ENCODE data around the gene BARHL1.

The BARHL1 gene

DNA sequence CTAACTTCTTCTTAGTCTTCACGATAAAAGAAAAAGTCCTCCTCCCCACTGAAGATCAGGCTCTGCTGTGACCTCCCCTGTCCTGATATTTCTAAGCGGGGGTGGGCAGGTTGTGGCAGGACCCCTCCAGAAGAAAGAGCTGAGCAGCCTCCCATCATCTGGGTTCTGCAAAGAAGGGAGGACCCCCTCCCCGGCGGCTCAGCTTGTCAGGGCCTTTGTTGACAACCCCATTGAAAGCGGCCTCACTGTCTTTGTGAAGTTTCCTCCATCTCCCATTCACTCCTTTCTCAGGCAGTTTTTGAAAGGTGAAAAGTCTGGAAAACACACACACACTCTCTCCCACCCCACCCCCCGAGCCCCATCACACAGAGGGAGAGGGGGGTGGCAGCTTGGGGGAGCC is 26.2 kb upstream of the BARHL1 start:
- CTCF ChIA-PET, result interaction anchor here (0.9 kb wide), 2 partner anchors 12 to 19 kb away, joined by 3 to 5 read pairs; no protein-coding TSS in a partner anchor
- POLR2A ChIA-PET, result no interaction called here
- Histone ChIP-seq H3K4me3 (ENCODE audit: low read depth, low read length) (no peak overlapping the region), H3K27ac (ENCODE audit: extremely low read depth, low read depth, low read length) (no peak overlapping the region), H3K4me1 (ENCODE audit: control insufficient read depth, insufficient read depth, low read length) (no peaks in the 10 kb centered on the region), H3K9me3 (ENCODE audit: control insufficient read depth, insufficient read depth, low read depth, low read length) (no peaks in the 10 kb centered on the region), H3K36me3 (ENCODE audit: control insufficient read depth in 2 of 2, insufficient read depth in 1 of 2, low read length in 2 of 2) (no peaks in the 10 kb centered on the region)
- TF ChIP-seq ZNF549 (tag by site-specific recombination; IDR thresholded peaks at IDR 0.05), result no peak
- no peak for TF ChIP-seq ZNF302 (tag by site-specific recombination; IDR thresholded peaks at IDR 0.05; ENCODE audit: low read depth)
- TF ChIP-seq, protein P1, sequence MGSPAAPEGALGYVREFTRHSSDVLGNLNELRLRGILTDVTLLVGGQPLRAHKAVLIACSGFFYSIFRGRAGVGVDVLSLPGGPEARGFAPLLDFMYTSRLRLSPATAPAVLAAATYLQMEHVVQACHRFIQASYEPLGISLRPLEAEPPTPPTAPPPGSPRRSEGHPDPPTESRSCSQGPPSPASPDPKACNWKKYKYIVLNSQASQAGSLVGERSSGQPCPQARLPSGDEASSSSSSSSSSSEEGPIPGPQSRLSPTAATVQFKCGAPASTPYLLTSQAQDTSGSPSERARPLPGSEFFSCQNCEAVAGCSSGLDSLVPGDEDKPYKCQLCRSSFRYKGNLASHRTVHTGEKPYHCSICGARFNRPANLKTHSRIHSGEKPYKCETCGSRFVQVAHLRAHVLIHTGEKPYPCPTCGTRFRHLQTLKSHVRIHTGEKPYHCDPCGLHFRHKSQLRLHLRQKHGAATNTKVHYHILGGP (tag by site-specific recombination; IDR thresholded peaks at IDR 0.05), result no peak

DNA sequence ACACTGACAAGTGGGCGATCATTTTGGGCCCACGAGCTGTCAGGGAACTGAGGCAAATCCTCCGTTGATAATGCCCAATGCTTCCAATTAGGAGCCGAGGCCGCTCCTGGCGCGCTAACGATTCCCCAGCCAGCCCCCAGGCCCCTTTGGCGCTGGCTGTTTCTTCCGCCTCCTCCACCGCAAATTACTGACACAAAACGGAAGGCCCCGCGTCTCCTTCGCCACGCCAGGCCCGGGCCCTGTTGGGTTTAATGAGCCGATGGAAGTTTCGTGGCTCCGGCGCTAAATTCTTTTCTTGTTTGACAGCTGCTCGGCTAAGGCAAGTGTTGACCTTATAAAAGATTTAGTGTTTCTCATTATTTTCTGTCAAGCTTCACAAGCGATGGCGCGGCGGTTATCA is 25.7 kb upstream of the BARHL1 start:
- Histone ChIP-seq H3K9me3 (ENCODE audit: control insufficient read depth, insufficient read depth, low read depth, low read length) (no peaks in the 10 kb centered on the region), H3K36me3 (ENCODE audit: control insufficient read depth in 2 of 2, insufficient read depth in 1 of 2, low read length in 2 of 2) (no peaks in the 10 kb centered on the region), H3K4me3 (ENCODE audit: low read depth, low read length) (no peak overlapping the region), H3K27ac (ENCODE audit: extremely low read depth, low read depth, low read length) (no peak overlapping the region), H3K4me1 (ENCODE audit: control insufficient read depth, insufficient read depth, low read length) (no peaks in the 10 kb centered on the region)
- ChIA-PET CTCF (interaction anchor here (0.6 to 0.9 kb wide), 2 partner anchors 19 to 32 kb away, joined by 4 to 5 read pairs; no protein-coding TSS in a partner anchor), POLR2A (no interaction called here)
- no peak for TF ChIP-seq ZNF549 (tag by site-specific recombination; IDR thresholded peaks at IDR 0.05)

DNA sequence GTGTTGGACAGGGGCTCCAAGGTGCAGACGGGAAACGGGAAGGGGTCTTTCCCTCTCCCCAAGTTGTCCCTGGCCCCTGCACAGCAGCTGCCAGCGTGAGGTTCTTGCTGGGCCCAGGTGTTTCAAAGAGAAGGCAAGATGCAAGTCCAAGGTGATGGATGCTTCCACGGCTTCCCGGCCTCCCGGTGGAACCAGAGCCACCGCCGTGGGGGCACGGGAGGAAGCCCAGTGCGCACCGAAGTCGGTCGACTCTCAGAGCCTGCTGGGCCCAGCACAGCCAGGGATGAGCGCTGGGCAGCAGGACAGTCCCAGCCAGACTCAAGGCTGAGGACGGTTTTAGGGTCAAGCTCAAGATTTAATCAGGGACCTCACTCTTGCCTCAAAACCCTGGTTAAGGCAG is 25.2 kb upstream of the BARHL1 start:
- ChIA-PET CTCF (interaction anchor here (0.6 to 0.9 kb wide), 3 partner anchors 18 to 344 kb away, joined by 4 to 5 read pairs (median 4); no protein-coding TSS in a partner anchor), POLR2A (no interaction called here)
- H3K27ac ChIP-seq (ENCODE audit: extremely low read depth, low read depth, low read length), result no peak overlapping the region
- no peaks in the 10 kb centered on the region for H3K9me3 ChIP-seq (ENCODE audit: control insufficient read depth, insufficient read depth, low read depth, low read length)
- TF ChIP-seq ZNF366 (tag by site-specific recombination; conservative IDR thresholded peaks at IDR 0.05) (no peak), RBAK (tag by site-specific recombination; IDR thresholded peaks at IDR 0.05) (no peak), ZNF558 (tag by site-specific recombination; IDR thresholded peaks at IDR 0.05) (no peak), ZNF473 (tag by site-specific recombination; IDR thresholded peaks at IDR 0.05) (no peak), ZNF391 (tag by site-specific recombination; IDR thresholded peaks at IDR 0.05; ENCODE audit: borderline replicate concordance, low read depth) (no peak), ZNF514 (tag by site-specific recombination; IDR thresholded peaks at IDR 0.05) (no peak), SP7 (tag by site-specific recombination; IDR thresholded peaks at IDR 0.05) (no peak), ZNF610 (tag by site-specific recombination; IDR thresholded peaks at IDR 0.05; ENCODE audit: borderline replicate concordance) (no peak), SALL2 (tag by site-specific recombination; IDR thresholded peaks at IDR 0.05; ENCODE audit: borderline replicate concordance) (no peak), ZNF785 (tag by site-specific recombination; IDR thresholded peaks at IDR 0.05) (no peak)
- TF ChIP-seq, protein P2, sequence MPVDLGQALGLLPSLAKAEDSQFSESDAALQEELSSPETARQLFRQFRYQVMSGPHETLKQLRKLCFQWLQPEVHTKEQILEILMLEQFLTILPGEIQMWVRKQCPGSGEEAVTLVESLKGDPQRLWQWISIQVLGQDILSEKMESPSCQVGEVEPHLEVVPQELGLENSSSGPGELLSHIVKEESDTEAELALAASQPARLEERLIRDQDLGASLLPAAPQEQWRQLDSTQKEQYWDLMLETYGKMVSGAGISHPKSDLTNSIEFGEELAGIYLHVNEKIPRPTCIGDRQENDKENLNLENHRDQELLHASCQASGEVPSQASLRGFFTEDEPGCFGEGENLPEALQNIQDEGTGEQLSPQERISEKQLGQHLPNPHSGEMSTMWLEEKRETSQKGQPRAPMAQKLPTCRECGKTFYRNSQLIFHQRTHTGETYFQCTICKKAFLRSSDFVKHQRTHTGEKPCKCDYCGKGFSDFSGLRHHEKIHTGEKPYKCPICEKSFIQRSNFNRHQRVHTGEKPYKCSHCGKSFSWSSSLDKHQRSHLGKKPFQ (tag by site-specific recombination; IDR thresholded peaks at IDR 0.05), result no peak
- TF ChIP-seq, protein P3, sequence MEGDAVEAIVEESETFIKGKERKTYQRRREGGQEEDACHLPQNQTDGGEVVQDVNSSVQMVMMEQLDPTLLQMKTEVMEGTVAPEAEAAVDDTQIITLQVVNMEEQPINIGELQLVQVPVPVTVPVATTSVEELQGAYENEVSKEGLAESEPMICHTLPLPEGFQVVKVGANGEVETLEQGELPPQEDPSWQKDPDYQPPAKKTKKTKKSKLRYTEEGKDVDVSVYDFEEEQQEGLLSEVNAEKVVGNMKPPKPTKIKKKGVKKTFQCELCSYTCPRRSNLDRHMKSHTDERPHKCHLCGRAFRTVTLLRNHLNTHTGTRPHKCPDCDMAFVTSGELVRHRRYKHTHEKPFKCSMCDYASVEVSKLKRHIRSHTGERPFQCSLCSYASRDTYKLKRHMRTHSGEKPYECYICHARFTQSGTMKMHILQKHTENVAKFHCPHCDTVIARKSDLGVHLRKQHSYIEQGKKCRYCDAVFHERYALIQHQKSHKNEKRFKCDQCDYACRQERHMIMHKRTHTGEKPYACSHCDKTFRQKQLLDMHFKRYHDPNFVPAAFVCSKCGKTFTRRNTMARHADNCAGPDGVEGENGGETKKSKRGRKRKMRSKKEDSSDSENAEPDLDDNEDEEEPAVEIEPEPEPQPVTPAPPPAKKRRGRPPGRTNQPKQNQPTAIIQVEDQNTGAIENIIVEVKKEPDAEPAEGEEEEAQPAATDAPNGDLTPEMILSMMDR (tag by site-specific recombination; IDR thresholded peaks at IDR 0.05), result no peak
- TF ChIP-seq, protein P4, sequence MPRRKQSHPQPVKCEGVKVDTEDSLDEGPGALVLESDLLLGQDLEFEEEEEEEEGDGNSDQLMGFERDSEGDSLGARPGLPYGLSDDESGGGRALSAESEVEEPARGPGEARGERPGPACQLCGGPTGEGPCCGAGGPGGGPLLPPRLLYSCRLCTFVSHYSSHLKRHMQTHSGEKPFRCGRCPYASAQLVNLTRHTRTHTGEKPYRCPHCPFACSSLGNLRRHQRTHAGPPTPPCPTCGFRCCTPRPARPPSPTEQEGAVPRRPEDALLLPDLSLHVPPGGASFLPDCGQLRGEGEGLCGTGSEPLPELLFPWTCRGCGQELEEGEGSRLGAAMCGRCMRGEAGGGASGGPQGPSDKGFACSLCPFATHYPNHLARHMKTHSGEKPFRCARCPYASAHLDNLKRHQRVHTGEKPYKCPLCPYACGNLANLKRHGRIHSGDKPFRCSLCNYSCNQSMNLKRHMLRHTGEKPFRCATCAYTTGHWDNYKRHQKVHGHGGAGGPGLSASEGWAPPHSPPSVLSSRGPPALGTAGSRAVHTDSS (tag by site-specific recombination; IDR thresholded peaks at IDR 0.05), result no peak
- TF ChIP-seq, protein P5, sequence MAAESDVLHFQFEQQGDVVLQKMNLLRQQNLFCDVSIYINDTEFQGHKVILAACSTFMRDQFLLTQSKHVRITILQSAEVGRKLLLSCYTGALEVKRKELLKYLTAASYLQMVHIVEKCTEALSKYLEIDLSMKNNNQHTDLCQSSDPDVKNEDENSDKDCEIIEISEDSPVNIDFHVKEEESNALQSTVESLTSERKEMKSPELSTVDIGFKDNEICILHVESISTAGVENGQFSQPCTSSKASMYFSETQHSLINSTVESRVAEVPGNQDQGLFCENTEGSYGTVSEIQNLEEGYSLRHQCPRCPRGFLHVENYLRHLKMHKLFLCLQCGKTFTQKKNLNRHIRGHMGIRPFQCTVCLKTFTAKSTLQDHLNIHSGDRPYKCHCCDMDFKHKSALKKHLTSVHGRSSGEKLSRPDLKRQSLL (tag by site-specific recombination; IDR thresholded peaks at IDR 0.05), result no peak
- no peak overlapping the region for H3K4me3 ChIP-seq (ENCODE audit: low read depth, low read length)
- H3K4me1 ChIP-seq (ENCODE audit: control insufficient read depth, insufficient read depth, low read length), result no peaks in the 10 kb centered on the region
- no peaks in the 10 kb centered on the region for H3K36me3 ChIP-seq (ENCODE audit: control insufficient read depth in 2 of 2, insufficient read depth in 1 of 2, low read length in 2 of 2)
